DND-41 (cell line): ENCODE measurements around the gene ASPDH.

Experiments used
- ATAC-seq: fragments of 200-7000 bp; cut with Tn5 transposase; 3 replicates; pipeline ENCODE4 v1.9.1; 2021; ENCODE audit warnings: low read depth; ENCODE audit not compliant: insufficient read depth
- DNase-seq: peaks from one replicate; pipeline ENCODE4 v3.0.0-alpha.2; 2020
- H2AFZ ChIP-seq: 2 replicates; pipeline ENCODE4 v1.6.0; 2012; ENCODE audit warnings: low read depth, low read length
- H3K27ac ChIP-seq: 2 replicates; pipeline ENCODE4 v1.5.1; 2012; ENCODE audit warnings: low read length, inconsistent platforms
- H3K27me3 ChIP-seq: fragments of 200-600 bp; sonication (generic); 2 replicates; pipeline ENCODE4 v1.6.0; 2012; ENCODE audit warnings: low read length, mild to moderate bottlenecking, inconsistent platforms; ENCODE audit not compliant: insufficient read depth, poor library complexity
- H3K36me3 ChIP-seq: 2 replicates; pipeline ENCODE4 v1.5.1; 2012; ENCODE audit warnings: low read length, inconsistent platforms; ENCODE audit not compliant: insufficient read depth
- H3K4me1 ChIP-seq: 2 replicates; pipeline ENCODE4 v1.5.1; 2012; ENCODE audit warnings: mild to moderate bottlenecking, low read length; ENCODE audit not compliant: insufficient read depth
- H3K4me2 ChIP-seq: 2 replicates; pipeline ENCODE4 v1.6.0; 2012; ENCODE audit warnings: mild to moderate bottlenecking, moderate library complexity, low read length, inconsistent platforms; ENCODE audit not compliant: insufficient read depth
- H3K4me3 ChIP-seq, 2 experiments: fragments of 200-600 bp in 1 of 2; shearing (Covaris generic) in 1 of 2; 2 replicates each; pipeline ENCODE4 v1.5.1; 2012 to 2016; ENCODE audit warnings: inconsistent platforms in 2 of 2, low read length in 2 of 2, mild to moderate bottlenecking in 2 of 2, low read depth in 1 of 2, moderate library complexity in 1 of 2
- H3K79me2 ChIP-seq: 2 replicates; pipeline ENCODE4 v1.6.0; 2012; ENCODE audit warnings: low read length, inconsistent platforms; ENCODE audit not compliant: insufficient read depth
- H3K9ac ChIP-seq: 2 replicates; pipeline ENCODE4 v1.6.0; 2012; ENCODE audit warnings: low read depth, mild to moderate bottlenecking, inconsistent platforms, low read length, moderate library complexity
- H3K9me3 ChIP-seq: 2 replicates; pipeline ENCODE4 v1.5.1; 2012; ENCODE audit warnings: low read length, moderate library complexity, mild to moderate bottlenecking, inconsistent platforms; ENCODE audit not compliant: insufficient read depth, severe bottlenecking
- H4K20me1 ChIP-seq: 2 replicates; pipeline ENCODE4 v1.6.0; 2012; ENCODE audit warnings: low read length; ENCODE audit not compliant: insufficient read depth
- EZH2 ChIP-seq: IDR thresholded peaks from 3 replicates; pipeline ENCODE4 v1.6.1; 2012; ENCODE audit warnings: borderline replicate concordance, low read depth, mild to moderate bottlenecking, moderate library complexity, low read length, inconsistent platforms; ENCODE audit not compliant: severe bottlenecking
- TF ChIP-seq, protein P1 (sequence below): IDR thresholded peaks from 2 replicates; pipeline ENCODE4 v1.5.1; 2012; ENCODE audit warnings: borderline replicate concordance, low read length, moderate library complexity, mild to moderate bottlenecking; ENCODE audit not compliant: poor library complexity, severe bottlenecking; ENCODE audit errors: extremely low read depth

The ASPDH gene

DNA sequence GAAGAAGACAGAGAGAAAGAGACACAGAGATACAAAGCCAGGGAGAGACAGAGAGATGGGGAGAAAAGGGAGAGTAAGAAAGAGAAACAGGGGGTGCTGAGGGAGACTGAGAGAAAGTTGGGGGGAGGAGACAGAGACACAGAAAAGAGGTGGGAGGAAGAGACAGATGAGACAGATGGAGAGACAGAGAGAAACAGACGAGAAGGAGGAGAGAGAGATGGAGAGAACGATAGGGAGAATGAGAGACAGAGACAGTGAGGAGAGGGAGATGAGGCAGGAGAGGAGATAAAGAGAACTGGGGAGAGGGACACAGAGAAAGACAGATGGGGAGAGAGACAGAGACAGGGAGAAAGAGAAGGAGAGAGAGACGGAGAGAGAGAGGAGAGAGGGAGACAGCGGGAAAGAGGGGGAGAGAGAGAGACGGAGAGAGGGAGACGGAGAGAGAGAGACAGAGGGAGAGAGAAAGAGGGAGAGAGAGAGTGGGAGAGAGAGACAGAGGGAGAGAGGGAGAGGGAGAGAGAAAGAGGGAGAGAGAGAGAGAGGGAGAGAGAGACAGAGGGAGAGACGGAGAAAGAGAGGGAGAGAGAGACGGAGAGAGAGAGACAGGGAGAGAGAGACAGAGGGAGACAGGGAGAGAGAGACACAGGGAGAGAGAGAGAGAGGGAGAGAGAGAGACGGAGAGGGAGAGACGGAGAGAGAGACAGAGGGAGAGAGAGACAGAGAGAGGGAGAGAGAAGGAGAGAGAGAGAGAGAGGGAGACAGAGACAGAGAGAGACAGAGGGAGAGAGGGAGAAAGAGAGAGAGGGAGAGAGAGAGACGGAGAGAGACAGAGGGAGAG lies 15.3 kb downstream of the ASPDH start:
- no peak overlapping the region for H2AFZ ChIP-seq
- ATAC-seq (no peak), DNase-seq (no peak)
- H3K79me2 ChIP-seq = no peaks in the 10 kb centered on the region
- H4K20me1 ChIP-seq = no peaks in the 10 kb centered on the region; the same call in 1 of the 2 replicates
- H3K4me2 ChIP-seq = no peak overlapping the region
- no peak overlapping the region for H3K27ac ChIP-seq
- no peaks in the 10 kb centered on the region for H3K27me3 ChIP-seq
- H3K36me3 ChIP-seq = no peaks in the 10 kb centered on the region
- H3K4me1 ChIP-seq = no peaks in the 10 kb centered on the region
- no peaks in the 10 kb centered on the region for H3K9me3 ChIP-seq
- no peak overlapping the region for H3K4me3 ChIP-seq
- H3K9ac ChIP-seq = no peak overlapping the region
- TF ChIP-seq, protein P1, sequence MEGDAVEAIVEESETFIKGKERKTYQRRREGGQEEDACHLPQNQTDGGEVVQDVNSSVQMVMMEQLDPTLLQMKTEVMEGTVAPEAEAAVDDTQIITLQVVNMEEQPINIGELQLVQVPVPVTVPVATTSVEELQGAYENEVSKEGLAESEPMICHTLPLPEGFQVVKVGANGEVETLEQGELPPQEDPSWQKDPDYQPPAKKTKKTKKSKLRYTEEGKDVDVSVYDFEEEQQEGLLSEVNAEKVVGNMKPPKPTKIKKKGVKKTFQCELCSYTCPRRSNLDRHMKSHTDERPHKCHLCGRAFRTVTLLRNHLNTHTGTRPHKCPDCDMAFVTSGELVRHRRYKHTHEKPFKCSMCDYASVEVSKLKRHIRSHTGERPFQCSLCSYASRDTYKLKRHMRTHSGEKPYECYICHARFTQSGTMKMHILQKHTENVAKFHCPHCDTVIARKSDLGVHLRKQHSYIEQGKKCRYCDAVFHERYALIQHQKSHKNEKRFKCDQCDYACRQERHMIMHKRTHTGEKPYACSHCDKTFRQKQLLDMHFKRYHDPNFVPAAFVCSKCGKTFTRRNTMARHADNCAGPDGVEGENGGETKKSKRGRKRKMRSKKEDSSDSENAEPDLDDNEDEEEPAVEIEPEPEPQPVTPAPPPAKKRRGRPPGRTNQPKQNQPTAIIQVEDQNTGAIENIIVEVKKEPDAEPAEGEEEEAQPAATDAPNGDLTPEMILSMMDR = no peak
- no peak for TF ChIP-seq EZH2

DNA sequence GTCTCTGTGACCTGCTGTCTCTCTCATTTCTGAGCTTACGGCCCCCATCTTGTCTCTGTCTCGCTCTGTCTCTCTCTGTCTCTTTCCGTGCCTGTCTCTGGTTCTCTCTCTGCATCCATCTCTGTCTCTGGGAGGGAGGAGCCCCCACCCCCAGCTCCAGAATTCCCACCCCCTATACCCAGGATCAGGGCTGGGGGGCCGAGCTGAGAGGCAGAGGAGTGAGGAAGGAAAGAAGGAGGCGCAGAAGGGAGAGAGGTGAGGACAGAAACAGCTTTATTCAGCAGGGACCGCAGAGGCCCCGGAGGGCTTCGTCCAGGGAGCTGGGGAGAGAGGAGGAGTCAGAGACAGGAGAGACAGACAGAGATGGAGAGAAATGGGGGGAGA lies 16.7 kb downstream of the ASPDH start:
- H3K4me3 ChIP-seq = no peak overlapping the region
- no peak overlapping the region for H3K4me2 ChIP-seq
- ATAC-seq = no peak

DNA sequence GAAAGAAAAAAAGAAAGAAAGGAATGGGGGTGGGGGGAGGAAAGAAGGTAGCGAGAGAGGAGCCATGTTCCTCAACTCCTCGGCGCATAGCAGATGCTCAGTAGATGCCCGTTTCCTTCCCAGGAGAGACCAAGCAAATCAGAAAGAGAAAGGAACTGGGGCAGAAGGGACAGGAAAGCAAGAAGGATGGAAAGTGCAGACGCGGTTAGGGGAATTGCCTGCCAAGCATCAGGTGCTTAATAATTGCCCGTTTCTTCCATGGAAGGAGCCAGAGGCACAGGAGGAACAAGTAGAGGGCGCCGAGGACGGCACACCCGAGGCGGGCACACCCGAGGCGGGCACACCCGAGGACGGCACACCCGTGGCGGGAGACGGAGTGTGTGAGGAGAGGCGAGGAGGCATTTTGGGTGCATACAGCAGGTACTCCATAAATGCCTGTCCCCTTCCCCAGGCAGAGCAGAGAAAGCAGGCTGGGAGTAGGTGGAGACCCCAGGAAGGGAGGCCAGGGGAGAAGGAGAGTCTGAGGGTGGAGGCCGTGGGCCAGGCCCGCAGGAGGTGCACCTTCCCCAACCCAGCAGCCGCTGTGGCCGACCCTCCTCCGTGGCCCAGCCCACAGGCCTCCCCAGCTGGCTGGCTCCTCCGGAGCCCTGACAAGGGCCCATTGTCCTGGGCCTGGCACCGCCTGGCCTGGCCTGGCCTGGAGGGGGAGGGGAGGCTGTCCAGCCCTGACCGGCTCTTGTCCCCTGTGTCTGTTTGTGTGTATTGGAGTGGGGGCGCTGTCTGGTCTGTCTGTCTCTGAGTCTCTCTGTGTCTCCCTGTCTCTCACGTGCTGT lies 17.3 kb downstream of the ASPDH start:
- Histone ChIP-seq H3K79me2 (no peaks in the 10 kb centered on the region), H3K4me3 (no peak overlapping the region), H3K9ac (no peak overlapping the region), H3K36me3 (no peaks in the 10 kb centered on the region), H3K27me3 (peaks cover 11% of the 10 kb centered on the region), H4K20me1 (no peaks in the 10 kb centered on the region; the same call in 1 of the 2 replicates), H3K9me3 (no peaks in the 10 kb centered on the region), H3K27ac (no peak overlapping the region), H3K4me2 (no peak overlapping the region), H3K4me1 (no peaks in the 10 kb centered on the region), H2AFZ (no peak overlapping the region)
- no peak for DNase-seq
- no peak for ATAC-seq
- no peak for TF ChIP-seq EZH2
- TF ChIP-seq, protein P1 = no peak

More for the DNA sequence above, 16.7 kb downstream of the ASPDH start:
- H3K27ac ChIP-seq = no peak overlapping the region
- no peaks in the 10 kb centered on the region for H3K36me3 ChIP-seq
- peaks cover 5% of the 10 kb centered on the region for H3K27me3 ChIP-seq
- H3K4me1 ChIP-seq = no peaks in the 10 kb centered on the region
- H3K9ac ChIP-seq = no peak overlapping the region
- TF ChIP-seq, protein P1 = no peak
- TF ChIP-seq EZH2 = no peak
- H2AFZ ChIP-seq = no peak overlapping the region
- no peak for DNase-seq
- no peaks in the 10 kb centered on the region for H3K9me3 ChIP-seq
- H3K79me2 ChIP-seq = no peaks in the 10 kb centered on the region
- H4K20me1 ChIP-seq = no peaks in the 10 kb centered on the region; the same call in 1 of the 2 replicates
